ENCODE data around the gene SRSF4. TPM values are rescaled to one million over a fixed set of nuclear protein-coding genes. Genes with fewer than 3 reads are reported as not detected.

The SRSF4 gene
- total RNA-seq, 4 donors from 2014 or later, result 61.4 to 107 (median 75.4) TPM

- no peak for TF ChIP-seq CTCF (IDR thresholded peaks at IDR 0.05; ENCODE audit: low read depth)
Observed at GRCh38 chr1:29209173-29209572, 27.5 kb upstream of the SRSF4 start.

GRCh38 chr1:29208442-29208841, 26.7 kb upstream of the SRSF4 start:
- no peak for TF ChIP-seq CTCF (IDR thresholded peaks at IDR 0.05; ENCODE audit: low read depth)

- TF ChIP-seq CTCF (IDR thresholded peaks at IDR 0.05; ENCODE audit: low read depth), result no peak
Observed at GRCh38 chr1:29202584-29203340, 21.1 kb upstream of the SRSF4 start.

- no peak for TF ChIP-seq CTCF (IDR thresholded peaks at IDR 0.05; ENCODE audit: low read depth)
Observed at GRCh38 chr1:29202053-29202452, 20.4 kb upstream of the SRSF4 start.

- no peak for TF ChIP-seq CTCF (IDR thresholded peaks at IDR 0.05; ENCODE audit: low read depth)
Observed at GRCh38 chr1:29201595-29202051, 19.9 kb upstream of the SRSF4 start.

GRCh38 chr1:29200906-29201594, 19.4 kb upstream of the SRSF4 start:
- TF ChIP-seq CTCF (IDR thresholded peaks at IDR 0.05; ENCODE audit: low read depth), result no peak

- TF ChIP-seq CTCF (IDR thresholded peaks at IDR 0.05; ENCODE audit: low read depth), result no peak
Observed at GRCh38 chr1:29197993-29198392, 16.3 kb upstream of the SRSF4 start.

Measured in subcutaneous adipose tissue (tissue), 4 donors.